Measurements from ENCODE around the gene C6orf15.

GRCh38 chr6:31098449-31098938 lies 13.9 kb downstream of the C6orf15 start:
- no peak for TF ChIP-seq CTCF (IDR thresholded peaks at IDR 0.05)
- no peak for TF ChIP-seq POLR2A (IDR thresholded peaks at IDR 0.05)
- no peak for TF ChIP-seq POLR2AphosphoS5 (IDR thresholded peaks at IDR 0.05)

Measured in prostate gland (tissue), 2 donors.